ENCODE data around the gene GCLC. TPM values are rescaled to one million over a fixed set of nuclear protein-coding genes. Genes with fewer than 3 reads are reported as not detected.
"Not testable (repeated sequence)": the region's sequence is repeated elsewhere in the genome, so short reads cannot be mapped to it uniquely, and the experiment has no call there.

The GCLC gene
- total RNA-seq, 1 donor from 2014 or later = 120 TPM

DNA sequence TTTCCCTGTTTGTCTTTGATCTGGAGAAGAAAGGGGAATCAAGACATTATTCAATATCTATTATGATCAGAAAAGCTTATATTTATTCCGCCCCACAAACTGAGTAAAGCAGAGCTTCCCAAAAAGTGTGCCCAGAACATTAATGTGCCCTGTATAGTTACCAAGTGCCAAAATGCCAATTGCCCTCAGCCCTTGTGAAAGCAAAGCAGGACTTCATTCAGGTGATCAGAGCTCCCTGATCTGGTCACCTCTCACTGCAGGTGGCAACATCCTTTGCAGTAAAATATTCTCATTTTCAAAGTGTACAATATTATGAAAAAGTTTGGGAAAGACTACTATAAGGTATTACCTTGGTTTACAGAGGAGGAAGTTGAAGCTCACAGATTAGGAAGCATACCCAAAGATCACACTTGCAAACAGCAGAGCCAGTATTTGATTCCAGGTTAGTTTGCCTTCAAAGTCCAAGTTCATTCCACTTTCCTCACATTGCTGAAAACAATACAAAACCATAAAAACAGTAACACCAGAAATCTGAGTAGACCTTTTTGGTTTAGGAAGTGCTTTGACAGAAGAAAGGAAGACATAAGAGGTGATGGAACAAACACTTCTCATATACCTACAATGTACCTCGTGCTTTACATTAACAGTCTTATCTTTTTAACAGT lies 19.6 kb upstream of the GCLC start:
- no peak for DNase-seq (ENCODE audit: low spot score)

DNA sequence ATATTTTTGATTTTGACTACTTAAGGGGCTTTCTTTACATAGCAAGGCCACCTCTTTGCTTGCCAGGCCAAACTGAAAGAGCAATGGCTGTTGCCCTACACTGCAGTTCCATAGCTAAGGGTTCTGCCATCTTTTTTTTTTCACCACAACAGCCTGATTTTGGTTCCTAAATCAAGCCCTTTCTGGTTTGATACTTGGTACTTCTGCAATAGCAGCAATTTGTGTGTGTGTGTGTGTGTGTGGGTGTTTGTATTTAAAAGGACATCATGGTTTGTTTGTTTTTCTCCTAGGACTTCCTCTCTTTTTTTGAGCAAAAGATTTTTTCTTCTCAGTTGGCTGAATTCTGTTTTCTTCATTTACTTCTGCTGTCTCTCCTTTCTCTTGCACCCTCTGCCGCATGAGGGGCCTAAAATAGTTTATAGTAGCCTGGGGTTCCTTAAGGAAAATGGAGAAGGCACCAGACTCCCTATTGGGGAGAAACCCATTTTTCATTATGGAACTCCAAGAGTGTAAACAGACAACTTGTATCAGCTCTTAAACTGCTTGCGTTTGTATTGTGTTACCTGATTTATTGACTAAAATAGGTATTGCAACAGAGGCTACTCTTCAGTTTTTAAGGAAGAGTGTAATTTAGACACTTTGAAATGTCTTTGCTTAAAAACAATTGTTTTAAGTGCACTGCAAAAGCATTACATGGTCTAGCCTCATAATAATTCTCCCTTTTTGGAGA lies 12.2 kb upstream of the GCLC start:
- DNase-seq (ENCODE audit: low spot score) = no peak

DNA sequence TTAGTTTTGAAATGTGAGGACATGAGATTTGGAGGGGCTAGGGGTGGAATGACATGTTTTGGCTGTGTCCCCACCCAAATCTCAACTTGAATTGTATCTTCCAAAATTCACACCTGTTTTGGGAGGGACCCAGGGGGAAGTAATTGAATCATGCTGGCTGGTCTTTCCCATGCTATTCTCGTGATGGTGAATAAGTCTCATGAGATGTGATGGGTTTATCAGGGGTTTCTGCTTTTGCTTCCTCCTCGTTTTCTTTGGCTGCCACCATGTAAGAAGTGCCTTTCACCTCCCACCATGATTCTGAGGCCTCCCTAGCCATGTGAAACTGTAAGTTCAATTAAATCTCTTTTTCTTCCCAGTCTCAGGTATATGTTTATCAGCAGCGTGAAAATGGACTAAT lies 8.7 kb upstream of the GCLC start:
- DNase-seq (ENCODE audit: low spot score) = not testable (repeated sequence)

DNA sequence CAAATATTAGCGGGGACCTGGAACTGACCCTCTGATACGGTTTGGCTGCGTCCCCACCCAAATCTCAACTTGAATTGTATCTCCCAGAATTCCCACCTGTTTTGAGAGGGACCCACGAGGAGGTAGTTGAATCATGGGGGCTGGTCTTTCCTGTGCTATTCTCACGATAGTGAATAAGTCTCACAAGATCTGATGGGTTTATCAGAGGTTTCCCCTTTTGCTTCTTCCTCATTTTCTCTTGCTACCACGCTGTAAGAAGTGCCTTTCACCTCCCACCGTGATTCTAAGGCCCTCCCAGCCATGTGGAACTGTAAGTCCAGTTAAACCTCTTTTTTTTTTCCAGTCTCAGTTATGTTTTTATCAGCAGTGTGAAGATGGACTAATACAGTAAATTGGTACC lies 6.8 kb upstream of the GCLC start:
- DNase-seq (ENCODE audit: low spot score) = not testable (repeated sequence)

DNA sequence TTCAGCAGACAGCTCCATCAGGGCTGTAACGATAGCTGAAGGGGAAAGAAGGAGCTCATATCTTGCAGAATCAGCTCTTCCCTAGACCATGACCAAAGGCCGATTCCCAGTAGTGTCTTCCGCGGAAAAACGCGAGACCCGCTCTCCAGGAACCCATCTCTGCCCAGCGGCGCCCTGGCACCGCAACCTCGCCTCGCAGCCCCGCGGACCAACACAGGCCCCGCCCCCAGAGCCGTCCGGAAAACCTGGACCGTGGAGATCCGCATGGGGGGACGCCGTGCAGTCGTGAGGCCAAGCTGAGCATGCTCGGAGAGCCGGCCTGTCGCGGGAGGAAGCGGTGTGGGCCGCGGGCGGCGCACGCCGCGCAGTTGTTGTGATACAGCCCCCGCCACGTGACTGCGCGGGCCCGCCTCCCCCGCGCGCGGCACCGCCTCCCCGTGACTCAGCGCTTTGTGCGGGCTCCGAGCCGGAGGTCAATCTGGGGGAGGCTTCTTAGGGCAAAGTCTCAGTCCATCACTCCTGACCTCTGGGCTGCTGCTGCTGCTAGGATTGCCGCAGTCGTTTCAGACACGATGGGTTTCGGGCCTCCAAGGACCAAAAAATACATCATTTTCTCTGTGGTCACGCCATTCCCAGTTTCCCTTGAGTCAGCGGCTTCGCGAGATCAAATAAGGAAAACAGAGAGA lies 3.1 kb upstream of the GCLC start:
- DNase-seq (ENCODE audit: low spot score) = peak; percentile 99

DNA sequence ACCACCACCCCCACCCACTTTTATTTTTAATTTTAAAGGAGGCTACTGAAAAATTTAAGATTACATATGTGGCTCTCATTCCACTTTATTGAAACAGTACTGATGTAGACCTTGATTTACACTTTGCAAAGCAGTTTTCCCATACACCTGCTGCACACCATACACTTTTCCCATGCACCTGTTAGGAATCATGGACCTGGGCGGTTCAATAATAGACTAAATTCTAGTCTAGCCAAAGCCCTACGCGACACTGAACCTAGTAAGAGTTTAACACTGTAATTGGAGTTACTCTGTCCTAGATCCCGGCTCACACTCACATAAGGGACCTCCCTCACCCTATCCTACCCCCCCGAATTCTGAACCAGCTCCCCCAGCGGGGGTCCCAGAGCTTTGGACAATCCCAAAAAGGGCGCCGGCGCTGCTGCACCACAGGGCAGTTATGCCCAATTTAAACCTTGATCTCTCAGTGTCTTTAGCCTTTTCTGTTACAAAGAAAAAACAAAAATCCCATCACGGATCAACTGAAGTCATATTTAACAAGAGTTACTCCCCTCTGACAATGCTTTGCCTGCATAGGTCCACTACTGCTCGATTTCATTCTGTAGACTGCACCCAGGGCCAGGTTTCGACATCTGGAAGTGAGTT lies 2.4 kb upstream of the GCLC start:
- DNase-seq (ENCODE audit: low spot score) = no peak

DNA sequence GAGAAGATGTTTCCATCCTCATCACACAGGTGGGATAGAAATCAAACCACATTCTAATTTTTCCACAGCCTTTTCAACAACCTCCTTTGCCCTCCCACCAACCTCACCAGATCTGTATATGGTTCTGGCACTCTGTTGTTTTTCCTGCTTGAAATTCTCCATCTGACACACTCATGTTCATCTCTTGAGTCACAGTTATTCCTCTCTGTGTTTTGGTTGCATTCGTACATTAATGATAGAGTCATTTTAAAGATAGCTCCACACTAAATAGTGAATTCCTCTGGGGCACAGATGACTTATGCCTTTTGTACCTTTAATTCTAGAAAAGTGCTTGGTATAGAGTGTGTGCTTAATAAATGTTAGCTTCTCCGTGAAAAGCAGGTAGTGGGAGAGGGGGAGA lies 1.4 kb upstream of the GCLC start:
- no peak for DNase-seq (ENCODE audit: low spot score)

DNA sequence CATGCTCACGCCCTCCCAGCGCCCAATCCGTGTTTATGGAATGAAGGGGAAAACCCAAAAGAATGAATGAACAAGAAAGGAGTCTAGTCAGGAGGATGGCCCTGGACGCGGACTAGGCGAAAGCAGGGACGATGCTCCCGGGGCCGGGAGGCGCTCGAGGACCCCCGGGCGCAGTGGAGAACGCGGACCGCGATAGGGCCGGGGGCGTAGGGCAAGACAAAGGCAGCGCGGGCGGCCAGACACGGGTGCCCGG lies 758 bp downstream of the GCLC start:
- no peak for DNase-seq (ENCODE audit: low spot score)

DNA sequence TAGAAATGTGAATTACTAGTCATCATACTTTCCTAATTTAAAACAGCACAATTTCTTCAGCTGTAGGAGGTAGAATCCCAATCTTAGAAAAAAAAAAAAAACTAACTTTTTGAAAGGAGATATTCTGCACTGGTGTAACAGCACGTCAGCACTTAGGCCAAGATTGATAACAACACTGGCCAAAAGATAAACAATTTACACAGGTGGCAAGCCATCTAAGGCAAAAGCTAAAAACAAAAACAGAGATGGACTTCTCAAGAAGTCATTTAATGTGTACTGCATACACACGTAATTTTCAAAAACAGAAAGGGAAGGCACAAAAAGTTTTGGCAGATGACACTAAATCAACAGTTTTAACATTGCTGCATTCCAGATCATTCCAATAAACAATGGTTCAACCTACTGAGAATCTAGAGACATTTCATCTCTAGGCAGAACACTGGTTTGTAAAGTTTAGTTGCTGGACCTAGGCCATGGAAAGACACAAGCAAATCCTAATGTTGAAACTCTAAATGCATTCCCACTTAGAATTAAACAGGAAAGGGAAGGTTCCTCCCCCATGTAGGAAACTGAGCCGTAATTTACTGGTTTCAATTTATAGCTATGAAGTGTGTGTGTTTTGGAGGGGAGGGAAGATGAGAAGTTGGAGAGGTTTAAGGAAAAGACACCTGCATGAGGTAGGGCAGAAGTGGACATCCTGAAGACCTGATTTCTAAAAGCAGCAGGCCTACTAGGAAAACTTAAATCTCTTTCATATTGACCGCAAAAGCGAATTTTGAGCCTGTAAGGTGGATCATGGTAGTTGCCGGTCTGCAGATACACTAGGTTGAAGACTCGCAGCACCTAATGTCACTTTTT lies 1.3 kb downstream of the GCLC start:
- DNase-seq (ENCODE audit: low spot score) = no peak

DNA sequence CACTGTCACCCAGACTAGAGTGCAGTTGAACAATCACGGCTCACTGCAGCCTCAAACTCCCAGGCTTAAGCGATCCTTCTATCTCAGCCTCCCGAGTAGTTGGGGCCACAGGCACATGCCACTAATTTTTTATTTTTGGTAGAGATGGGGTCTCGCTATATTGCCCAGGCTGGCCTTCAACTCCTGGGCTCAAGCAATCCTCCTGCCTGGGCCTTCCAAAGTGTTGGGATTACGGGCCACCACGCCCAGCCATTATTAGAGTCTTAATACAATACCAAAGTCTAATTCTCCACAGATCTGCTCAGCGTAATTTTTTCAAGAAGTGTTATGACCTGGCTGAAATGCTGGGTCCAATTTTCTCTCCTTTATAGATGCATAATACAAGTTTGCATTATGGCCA lies 3.0 kb downstream of the GCLC start:
- no peak for DNase-seq (ENCODE audit: low spot score)

DNA sequence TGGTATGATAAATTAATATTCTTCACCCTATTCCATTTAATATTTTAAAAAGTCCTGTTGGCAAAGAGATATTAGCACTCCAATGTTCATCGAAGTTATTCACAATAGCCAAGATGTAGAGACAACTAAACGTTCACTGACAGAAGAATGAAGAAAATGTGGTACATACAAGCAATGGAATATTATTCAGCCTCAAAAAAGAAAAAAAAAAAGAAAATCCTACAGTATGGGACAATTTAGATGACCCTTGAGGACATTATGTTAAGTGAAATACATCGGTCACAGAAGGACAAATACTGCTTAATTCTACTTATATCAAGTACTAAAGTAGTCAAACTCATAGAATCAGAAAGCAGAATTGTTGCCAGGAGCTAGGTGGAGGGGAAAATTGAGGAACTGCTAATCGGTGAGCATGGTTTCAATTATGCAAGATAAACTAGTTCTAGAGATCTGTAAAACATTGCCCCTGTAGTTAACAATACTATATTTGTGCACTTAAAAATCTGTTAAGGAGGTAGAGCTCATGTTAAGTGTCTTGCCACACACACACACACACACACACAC lies 4.7 kb downstream of the GCLC start:
- DNase-seq (ENCODE audit: low spot score) = no peak

DNA sequence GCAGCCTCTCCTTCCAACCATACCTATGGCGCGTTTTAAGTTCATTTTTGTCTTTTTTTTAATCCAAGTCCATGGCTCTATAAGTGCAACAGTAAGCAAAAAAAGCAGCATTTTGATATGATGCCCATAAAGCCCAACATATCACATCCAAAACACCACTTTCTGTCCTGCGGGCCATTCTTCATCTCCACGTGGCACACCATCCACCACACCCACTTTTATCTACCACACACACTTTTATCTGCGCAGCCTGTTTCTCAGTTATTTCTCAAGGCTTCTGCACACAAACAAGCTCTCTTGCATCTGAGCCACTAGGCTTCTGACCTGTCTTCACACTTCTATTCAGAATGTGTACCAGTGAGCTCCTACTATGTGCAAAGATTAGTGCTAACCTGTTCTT lies 5.3 kb downstream of the GCLC start:
- DNase-seq (ENCODE audit: low spot score) = no peak

DNA sequence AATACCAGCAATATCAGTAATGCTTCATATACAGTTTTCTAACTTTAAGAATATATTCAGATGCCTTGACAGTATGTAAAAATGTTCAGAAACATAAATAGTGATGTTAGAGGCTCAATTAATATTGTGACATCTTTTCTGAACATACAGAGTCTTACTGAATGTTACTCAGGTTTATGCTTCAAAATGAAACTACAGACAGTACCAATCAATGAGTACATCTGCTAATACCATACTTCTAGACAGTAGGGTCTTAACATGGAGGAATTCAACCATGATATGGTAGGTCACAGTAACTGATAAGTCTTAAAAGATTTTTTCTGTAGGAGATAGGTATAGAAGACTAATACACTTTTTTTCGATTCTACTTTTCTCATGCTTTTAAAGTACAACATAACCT lies 8.3 kb downstream of the GCLC start:
- no peak for DNase-seq (ENCODE audit: low spot score)

DNA sequence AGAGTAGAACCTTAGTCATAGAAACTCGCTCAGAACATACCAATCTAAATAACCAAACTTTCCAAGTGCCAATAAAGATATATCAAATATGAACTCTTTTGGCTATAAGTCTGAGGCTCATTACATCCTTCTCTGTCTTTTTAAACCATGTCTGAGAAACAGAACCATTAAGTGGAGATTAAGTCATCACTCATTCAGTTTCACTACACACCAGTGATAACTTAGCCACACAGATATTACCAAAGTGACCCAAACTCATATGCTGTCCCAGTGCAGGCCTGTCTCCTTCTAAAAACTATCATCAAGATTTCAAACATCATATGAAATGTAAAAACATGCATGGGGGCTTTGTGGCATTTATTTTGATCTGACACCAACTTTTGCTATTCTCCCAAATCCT lies 12.0 kb downstream of the GCLC start:
- DNase-seq (ENCODE audit: low spot score) = no peak

DNA sequence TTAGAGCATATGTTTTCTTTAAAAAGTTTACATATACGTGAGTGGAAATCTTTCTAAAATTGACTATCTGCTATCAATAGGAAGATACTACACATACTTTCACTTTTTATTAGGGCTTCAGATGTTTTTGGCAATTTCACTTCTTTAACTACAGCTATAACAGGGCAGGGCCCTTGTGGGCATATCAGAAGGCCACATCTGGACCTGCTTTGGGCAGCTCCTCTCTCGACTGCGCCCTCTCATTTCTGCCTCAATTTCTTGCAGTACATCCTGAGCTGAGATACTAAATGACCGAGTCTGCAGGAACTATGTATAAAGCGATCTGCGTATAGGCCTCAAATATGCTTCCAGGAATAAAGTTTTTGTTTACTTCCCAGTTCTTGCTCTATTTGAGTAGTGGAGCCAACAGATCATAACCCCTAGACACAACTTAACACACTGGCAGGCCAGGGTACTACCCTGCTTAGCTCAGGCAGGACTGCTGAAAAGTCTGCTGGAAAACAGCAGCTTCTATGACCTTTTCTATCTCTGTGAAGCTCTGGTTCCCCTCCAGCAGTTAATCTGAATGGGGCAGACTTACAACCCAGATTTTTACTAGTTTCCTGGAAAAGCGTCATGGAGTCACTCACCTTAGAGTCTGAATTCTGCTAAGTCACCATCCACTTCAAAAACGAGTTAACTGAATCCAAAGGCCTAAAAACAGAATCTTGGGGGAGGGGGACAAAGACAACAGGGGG lies 12.7 kb downstream of the GCLC start:
- DNase-seq (ENCODE audit: low spot score) = no peak

DNA sequence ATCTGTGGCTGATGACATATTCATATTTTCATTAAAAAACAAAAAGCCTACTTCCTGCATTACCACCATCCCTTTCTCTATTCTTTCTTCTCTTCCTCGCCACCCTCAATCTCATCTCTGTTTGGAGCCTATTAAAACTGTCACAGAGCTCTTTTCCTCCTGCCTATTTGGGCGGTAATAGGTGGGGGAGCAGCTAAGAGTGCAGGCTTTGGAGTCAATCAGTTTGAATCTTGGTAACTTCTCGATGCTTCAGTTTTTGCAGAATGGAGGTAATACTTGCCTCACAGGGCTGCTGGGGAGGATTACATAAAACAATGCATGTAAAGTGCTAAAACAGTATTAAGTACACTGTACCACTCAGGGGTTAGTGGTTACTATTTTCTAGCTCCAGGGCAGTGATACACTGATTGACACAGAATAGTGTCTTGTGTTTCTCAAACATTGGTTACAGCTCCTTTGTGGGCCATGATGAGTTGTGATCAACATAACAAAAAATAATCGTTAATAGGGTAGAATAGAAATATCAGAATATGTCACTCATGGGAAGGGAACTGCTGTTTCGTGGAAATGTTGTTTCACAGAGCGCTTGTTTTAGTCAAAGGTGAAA lies 14.0 kb downstream of the GCLC start:
- DNase-seq (ENCODE audit: low spot score) = no peak

DNA sequence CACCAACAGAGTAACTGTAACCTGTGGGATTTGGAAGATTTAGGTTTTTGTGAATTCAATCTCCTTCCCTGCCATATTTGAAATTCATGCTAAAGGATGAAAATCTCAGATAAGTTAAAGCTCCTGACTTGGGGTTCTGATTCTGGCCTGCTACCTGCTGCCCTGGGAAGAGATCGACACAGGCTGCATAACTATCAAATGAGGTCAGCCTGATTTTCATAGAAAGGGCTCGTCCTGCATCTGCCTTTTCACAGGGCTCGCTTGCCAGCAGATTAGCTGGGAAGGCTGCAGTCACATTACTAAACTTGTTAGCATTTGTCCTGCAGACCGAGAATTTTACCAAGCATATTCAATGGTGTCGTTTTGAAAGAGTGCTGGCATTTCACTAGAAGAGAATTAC lies 14.6 kb downstream of the GCLC start:
- DNase-seq (ENCODE audit: low spot score) = no peak

DNA sequence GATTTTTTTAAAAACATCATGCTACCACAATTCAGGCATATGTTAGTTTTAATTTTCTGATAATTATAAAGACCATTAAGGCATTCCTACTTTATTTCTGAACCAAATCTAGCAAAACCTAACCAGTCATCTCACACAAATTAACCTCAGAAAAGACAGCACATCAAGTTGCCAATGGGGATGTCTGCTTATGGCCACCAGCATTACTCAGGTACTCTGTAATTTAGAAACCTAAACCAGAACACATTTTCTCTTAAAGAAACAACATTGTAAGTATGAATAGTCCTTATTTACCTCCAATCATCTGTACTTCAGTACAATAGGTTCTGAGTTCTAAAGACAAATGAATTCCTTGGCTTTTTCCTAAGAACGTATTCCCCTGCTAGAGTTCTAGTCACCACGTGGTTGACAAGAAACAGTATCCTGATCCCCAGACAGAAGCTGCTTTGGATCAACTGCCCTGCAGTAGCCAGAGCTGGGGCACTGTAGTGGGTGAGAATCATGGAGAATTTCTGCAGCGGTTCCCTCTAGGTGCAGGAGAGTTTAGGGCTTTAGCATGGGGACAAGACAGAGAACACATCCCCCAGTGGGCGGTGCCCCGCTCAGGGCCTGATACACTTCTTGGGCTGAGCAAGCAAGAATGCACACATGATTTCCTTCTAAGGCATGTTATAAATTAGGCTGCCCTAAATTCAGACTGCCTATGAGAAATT lies 15.4 kb downstream of the GCLC start:
- no peak for DNase-seq (ENCODE audit: low spot score)

DNA sequence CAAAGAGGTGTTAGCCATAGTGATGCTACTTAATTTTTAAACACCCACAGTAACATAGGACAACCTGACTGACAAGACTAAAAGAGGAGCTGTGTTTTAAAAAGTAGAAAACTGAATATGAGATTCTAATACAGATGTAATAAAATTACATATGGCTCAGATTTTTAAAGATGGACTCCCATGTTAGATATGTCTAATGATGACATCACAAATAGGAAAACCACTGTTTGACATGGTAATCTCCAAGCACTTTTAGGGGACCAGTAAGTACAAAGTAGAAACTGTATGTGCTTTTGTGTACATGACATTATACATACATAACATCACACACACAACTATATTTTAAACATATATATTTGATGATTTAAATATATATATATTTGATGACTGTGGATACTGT lies 16.8 kb downstream of the GCLC start:
- DNase-seq (ENCODE audit: low spot score) = no peak

DNA sequence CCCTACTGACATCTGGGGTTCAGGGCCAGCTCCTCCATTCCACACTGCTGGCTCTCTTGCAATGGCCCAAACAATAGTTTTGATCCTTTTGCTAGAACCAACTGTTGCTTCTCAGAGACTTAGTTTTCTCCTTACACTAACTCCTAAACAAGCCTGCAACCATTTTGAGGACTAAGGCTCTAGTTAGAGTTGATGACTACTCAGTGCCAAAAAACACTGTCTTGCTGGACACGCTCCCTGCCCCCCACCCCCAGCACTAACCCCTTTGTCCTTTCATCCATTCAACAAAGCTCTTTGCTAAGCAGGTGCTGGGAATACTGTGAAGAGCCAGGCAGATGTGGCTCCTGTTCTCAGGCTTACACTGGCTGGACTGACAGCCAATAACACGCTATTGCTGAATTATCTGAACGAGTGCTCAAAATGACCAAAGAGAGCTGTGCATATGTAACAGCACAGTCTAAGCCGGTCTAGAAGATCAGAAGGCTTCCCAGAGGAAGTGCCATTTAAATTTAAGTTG lies 17.6 kb downstream of the GCLC start:
- DNase-seq (ENCODE audit: low spot score) = no peak
